ENCODE data around the gene RXRA.

Gene RXRA

DNA sequence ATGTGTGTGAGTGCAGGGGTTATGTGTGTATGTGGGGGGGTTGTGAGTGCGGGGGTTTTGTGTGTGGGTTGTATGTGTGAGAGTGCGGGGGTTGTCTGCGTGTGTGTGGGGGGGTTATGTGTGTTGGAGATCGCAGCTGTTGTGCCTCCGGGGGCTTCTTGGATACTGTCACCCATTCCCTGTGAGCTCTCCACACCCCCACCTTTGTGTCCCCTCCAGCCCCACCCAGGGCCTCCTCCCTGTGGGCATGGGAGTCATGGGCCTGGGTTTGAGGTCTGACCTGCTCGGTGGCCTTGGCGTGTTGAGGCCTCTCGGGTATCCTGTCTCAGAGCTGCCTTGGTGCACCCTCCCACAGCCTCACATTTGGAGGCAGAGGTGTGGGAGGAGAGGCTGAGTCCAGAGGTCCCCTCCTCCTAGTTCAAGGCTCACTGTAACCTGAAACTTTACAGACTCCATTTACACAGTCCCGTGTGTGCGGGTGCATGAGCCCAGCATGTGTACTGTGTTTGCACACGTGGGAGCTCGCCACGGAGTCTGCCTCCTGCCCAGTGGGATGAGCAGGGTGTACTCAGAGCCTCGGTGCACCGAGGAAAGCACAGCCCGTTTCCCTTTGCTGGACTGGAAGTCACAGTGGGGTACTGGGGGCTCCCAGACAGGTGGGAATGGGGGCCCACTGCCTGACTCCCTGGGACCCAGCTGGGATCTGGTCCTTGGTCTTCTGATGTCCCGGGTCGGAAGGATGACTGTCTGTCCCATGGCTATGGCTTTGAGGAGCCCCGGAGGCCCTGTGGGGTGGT, 43.4 kb downstream of the RXRA start:
- DNase-seq, result no peak

DNA sequence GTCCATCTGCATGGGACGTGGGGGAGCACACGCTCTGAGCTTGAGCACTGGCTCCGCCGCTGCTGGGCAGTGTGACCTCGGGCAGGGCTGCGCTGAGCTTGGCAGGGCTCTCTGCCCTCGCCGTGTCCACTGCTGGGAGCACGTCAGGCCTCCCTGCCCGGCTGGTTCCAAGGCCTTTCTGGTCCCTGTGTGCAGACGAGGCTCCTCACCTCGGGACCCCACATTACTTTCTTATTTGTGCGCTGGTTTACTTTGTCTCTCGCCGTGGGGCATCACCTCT, 43.9 kb downstream of the RXRA start:
- no peak for DNase-seq

DNA sequence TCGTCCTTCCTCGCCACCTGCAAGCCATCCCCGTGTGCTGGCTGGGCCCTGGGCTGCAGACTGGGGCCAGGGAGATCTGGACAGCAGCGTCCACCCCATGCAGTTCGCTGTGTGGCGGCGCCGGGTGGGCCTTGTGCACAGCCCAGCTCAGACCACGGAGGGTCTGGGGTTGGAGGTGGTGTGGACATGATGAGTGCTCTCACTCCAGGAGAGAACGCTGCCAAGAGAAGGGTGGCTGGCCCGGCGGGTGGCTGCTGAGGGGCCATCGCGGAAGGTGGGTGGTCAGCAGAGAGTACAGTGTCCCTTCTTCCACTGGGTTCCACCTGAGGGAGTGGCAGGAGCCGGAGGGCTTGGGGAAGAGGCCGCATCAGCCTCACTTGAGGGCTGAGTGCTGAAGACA, 44.4 kb downstream of the RXRA start:
- no peak for DNase-seq

DNA sequence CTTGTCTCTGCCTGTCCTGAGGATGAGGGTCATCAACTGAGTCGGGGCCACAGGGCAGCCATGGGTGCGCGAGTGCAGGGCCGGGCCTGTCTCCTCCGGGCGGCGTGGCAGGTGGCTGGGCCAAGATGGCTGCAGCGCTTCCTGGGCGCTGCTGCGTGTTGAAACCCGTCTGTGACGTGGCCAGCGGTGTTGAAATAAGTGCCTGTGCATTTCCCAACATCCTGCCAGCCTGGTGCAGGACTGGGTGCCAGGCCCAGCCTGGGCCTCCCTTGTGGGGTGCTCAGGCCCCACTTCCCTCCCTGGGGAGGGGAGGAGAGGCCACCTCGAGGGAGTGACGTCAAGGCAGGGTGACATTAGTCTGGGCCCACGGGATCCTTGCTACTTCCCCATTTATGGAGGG, 45.5 kb downstream of the RXRA start:
- no peak for DNase-seq

DNA sequence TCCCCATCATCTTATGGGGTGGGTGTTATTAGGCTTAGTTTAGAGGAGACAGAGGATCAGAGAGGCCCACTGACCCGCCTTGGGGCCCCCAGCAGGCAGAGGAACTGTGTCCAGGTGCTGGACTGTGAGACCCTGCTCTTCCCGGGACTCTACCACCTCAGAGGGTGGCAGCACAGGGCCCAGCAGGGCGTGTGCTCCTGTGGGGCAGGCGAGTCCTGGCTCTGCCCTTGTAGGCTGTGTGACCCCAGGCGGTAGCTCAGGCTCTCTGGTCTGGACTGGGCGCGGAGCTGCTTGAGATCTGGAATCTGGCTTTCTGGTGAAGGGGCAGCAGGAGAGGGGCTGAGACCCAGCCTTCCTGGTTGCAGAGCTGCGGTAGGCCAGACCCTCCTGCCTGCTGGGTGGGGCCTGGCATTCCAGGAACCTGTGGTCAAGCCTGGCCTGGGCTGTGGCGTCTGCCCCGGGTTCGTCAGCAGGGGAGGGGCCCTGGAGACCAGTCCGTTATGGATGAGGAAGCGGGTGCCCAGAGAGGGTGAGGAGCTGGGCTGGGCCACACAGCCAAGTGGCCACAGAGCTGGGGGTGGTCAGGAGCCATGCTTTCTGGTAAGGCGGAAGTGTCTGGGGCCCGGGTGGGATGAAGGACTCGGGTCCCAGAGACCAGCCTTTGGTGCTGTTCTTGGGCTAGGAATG, 46.5 kb downstream of the RXRA start:
- DNase-seq, result peak; percentile 19

DNA sequence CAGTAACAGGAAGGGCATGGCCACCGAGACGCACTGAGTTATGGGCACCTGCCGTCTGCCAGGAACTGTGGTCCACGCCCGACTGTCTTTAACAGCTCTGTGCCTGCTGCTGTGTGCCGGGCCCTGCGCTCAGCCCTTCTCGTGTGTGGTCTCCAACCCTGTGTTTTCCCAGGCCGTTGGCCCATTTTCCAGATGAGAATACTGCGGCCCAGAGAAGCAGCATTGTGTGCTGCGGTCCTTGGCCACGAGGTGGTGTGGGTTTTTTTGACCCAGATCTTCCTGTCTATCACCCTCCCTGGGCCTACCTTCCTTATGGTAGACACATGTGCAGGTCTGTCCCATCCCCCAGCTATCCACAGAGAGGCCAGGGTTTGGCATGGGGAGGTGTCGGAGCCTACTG, 47.0 kb downstream of the RXRA start:
- DNase-seq, result no peak

DNA sequence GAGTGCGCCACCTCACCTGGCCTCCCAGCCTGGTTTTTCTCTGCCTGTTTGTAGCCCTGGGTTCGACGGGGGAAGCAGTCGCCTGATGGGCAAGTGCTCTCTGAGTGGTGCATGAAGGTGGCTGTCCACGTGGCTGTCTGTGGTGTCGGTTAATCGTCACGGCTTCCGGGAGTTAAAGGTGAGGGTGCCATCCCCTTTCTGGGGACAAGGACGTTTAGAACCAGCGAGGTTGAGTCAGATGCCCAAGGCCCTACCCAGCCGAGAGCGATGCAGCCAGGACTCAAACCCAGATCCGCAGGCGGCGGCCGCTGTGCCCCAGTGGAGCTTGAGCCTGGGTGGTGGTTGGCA, 47.7 kb downstream of the RXRA start:
- no peak for DNase-seq

DNA sequence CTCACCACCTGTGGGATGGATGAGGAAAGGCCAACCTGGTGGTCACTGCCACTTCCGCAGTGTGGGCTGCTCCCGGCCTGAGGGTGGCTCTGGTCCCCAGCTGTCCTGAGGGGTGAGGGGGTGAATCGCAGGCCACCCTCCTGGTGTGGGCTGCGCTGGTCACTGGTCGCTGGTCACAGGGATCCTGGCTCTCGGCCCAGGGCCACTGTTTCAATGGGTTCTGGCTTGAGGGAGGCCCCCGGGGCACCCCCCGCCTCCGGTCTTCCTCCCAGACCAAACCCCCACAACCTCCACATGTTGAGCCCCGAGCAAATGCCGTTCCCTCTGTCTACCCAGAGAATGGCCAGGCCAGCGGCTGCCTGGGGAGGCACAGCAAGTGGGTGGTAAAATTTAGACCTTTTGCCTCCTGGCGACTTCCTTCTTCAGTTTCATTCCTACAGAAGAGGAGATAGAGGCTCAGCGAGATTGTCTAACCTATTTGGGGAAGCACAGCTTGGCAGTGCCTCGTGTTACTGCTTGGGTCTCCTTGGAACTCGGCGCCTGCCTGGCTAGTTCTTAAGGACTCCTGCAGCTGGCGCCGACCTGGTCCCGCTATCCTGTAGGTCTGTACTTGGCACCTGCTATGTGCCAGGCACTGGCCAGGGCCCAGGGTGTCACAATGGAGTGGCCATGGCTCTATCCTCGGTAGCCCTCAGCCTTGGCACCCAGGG, 48.2 kb downstream of the RXRA start:
- no peak for DNase-seq

DNA sequence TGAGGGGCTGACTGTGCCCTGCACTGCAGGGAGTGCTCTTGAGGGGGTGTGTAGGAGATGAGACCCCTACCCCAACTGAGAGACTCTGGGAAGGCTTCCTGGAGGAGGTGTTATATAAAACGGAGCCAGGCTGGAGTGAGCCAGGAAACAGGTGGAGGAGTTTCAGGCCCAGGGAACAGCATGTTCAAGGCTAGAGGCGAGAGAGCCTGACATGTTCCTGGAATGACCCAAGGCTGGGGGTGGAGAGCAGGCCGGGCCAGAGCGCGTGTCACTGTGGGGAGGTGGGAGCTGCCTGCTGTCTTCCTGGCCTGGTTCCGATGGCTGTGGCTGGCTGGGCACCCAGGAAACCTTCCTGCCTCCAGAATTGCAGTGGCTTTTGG, 48.7 kb downstream of the RXRA start:
- no peak for DNase-seq

DNA sequence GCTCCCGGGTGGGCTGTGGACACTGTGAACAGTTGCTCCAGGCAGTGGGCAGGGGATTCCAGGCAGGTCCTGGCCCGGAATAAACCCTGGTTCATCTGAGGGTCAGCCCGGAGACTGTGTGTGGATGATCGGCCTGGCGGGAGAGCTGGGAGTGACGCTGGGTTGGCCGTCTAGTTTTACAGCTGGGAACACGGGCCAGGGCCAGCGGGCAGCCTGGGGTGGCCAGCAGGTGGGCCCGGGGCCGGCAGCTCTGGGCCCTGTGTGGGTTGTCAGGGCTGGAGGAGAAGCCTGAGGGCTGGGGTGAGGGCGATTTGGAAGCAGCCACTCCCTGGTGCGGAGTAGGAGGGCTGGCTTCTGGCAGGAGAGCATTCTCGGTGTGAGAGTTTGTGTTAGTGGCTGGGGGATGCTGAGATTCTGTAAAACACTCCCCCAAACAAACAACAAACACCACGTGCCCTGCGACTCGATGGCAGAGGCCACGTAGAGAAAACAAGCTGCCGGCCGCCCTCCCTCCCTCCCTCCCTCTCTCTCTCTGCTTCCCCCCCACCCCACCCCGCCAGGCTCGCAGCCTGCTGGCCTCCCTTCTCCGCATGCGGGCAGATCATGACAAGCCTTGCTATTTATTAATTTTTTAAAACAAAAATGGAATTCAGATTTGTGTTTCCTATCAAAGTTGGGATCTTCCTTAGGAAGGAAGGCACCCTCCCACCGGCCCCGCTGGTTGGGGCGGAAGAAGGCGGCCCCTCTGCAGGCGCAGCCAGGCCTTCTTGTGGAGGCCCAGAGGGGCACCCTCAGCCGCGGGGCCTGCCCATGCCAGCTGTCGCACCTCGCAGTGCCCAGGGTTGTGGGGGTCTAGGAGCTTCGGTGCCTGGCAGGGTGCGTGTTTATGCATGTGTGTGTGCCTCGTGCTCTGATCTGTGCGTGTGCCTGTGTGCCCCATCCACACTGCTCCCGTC, 49.5 kb downstream of the RXRA start:
- peak; percentile 32 for DNase-seq

DNA sequence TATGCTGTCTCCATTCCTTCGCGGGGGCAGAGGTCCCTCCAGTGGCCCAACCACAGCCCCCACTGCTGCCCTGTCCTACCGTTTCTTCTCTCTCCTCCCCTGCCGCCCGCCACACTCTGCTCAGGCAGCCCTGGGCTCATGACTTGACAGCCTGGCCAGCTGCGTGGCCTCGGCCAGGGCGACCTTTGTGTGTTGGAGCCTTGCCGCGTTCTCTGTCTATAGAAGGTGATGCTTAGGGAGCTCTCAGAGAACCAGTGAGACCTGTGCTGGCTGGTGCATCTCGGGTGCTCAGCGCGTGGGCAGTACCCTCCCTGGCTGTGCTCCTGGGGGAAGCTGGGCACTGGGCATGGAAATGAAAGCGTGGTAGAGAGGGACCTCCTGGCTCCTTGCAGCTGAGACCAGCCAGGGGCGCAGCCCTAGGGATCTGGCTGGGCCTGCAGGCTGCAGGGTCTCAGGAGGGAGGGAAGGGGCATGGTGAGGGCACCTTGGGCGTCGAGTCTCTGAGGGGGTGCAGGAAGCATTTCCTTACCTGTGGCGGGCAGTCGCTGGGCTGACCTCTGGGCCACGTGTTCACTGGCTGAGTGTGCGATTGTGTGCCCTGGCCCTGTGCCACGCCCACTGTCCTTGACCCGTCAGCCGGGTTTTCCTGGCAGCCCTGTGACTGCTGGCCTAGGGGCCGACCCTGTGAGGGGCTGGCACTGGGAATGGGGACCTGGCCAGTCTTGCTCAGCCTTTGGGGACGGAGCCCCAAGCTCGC, 50.3 kb downstream of the RXRA start:
- no peak for DNase-seq

DNA sequence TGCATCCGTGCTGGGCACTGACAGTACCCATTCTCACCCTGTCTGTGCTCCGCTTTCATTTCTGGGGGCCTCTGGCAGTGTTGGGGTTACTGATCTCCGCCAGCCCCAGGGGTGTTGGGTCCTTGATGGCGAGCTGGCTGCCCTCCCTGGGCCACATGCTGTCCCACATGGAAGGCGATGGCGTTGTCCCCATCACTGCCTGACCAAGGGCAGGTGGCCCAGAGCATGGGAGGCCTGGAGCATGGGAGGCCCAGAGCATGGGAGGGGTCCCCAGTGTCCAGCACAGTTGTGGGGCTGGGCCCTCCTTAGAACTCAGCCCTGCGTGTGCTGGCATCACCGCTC, 50.9 kb downstream of the RXRA start:
- no peak for DNase-seq

DNA sequence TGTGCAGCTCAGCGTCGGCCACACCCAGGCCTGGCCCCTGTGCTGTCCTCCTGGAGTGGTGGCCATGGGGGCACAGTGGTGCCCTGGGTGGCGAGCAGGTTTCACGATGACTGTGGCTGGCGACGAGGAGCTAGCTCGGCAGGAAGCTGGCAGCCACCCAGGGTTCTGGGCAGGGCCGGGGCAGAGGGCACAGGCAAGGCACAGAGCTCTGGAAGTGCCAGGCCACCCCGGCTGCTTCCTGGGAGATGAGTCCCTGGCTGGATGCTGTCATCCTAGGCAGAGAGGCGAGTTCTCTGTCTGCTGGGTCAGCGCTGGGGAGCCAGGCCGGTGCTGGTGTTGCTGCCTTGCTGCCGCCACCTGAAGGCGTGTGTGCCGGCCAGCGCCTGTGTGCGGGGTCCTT, 51.7 kb downstream of the RXRA start:
- DNase-seq, result peak; percentile 29

DNA sequence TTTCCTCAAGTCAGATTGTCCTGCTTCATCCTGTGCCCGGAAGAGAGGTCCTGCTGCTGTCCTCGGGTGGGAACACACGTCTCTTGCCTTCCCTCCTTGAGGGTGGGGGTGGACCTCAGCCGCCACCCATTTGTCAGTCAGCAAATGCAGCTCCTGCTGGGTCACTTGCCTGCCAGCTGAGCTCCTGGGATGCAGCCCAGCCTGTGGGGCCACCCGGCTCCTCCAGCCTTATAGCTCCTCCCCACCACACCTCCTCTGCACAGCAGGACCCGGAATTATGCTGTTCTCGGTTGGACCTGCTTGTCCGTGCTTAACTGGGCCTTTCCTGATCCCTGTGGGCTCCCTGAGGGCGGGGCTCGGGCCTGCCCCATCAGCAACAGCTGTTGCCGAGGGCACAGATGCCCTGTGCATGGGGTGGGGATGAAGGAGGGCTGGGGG, 52.7 kb downstream of the RXRA start:
- peak; percentile 74 for DNase-seq

DNA sequence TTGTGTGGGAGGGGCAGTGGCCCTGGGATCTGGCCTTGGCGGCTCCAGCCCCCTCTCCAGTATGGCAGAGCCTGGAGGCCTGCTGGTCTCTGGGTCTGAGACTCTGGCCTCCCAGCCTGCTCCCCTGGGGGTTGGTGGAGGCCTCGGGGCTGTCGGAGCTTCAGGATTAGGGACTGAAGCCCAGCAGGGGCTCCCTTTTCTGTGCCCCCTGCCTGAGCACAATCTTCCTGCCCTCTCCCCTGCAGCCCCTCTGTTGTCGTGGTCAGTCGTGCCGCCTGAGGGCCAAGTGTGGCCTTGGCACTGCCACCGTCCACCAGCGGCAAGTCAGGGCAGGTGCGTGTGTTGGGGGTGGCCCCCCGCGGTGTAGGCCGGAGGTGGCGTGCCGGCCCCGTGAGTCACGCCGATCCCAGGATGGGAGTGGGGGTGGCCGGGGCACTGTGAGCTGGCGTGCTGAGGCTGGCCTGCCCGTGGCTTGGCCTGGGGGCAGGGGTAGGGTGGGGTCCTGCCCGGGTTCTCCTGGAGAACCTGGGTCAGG, 53.6 kb downstream of the RXRA start:
- DNase-seq, result peak; percentile 22

DNA sequence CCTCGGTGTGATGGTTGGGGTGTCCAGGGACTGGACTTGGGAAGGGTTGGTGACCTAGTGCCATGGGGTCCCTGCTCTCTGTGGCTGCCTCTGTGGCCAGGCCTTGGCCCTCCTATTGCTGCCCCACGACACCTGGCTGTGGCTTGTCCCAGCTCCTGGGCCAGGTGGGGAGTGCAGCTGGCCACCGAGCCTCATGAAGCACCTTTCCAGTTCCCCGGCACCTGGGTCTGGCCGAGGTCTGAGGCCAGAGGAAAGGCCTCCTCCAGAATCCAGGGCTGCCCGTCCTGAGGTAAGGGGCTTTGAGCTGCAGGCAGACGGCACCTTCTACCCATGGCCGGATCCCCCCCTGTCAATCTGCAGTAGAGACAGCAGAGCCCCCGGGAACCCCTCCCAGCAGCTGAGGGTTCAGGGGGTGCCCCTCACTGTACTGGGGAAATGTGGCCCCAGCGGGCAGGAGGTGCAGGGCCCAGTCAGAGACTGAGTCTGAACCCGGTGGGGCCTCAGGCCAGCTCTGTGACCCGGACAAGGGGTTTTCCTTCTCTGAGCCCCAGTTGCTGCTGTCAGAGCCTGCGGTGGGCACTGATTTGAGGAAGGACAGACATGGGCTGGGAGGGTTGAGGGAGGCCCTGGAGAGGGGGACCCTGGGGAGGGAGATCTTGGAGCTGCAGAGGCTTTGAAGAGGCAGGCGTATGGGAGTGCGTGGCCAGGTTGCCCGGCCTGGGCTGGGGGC, 54.5 kb downstream of the RXRA start:
- DNase-seq, result no peak

DNA sequence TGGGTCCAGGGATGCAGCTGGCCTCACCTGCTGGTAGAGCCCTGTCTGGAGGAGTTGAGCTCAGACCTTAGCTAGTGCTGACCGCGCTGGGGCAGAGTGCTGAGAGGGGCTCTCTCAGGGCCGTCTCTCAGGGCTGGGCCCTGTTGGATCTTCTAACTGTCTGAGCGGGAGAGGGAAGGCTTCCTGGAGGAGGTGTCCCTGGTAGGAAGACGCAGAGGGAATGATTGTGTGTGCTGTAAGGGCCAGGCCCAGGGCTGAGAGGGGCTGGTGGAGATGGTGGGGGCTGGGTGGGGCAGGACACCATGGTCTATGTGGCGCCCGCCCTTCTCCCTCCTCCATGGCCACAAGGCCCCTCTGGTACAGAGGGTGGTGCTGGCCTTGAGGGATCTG, 55.0 kb downstream of the RXRA start:
- DNase-seq, result no peak

DNA sequence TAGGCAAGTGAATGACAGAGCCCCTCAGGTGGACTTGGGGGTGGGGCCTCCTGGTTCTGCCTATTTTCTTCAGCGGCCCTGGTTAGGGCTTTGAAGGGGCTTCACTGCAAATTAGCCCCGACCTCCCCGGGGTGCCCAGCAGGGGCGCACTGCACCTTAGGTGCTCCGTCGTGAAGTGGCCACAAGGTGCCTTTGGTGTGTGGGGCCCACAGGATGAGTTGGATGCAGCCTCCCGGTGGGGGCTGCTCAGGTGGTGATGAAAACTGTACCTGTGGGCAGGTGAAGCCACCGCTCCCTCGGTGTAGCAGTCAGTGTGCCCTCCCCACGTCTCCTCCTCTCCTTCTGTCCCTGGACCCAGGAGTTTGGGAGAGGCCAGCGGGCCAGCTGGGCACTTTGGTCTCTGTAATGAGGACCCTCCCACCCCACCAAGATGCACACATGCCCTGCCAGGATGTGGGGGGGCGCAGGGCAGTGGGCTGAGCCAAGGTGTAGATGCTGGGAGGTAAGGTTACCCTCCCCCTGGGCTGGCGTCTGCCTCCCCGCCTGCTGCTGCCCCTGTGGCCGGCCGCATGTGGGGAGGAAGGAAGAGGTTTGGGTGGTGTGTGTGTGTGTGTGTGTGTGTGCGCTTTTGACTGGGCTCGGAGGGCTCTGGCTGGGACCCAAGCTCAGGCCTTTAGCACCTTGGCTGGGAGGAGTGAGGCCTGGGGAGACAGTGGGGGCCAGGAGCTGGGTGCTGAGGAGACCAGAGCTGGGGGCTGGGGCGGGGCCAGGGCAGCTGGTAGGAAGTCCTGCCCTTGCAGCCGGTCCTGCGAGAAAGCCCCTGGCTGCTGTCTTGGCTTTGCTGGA, 55.6 kb downstream of the RXRA start:
- no peak for DNase-seq

DNA sequence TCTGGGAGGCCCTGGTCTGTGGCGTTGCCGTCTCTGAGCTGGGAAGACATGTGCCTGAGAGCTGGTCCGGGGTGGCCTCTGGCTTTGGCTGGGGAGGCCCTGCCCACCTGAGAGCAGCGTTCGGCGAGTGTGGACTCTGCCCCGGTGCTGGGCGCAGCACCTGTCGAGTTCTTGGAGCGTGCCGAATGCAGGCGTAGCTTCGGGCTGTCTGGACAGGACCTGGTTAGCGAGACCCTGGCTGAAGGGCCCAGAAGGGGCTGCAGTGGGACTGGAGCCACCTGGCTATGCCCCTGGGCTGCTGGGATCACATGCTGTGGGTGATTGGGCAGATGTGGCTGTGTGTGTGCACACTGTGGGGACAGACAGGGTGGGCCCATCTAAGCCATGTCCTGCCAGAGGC, 56.5 kb downstream of the RXRA start:
- DNase-seq, result no peak

DNA sequence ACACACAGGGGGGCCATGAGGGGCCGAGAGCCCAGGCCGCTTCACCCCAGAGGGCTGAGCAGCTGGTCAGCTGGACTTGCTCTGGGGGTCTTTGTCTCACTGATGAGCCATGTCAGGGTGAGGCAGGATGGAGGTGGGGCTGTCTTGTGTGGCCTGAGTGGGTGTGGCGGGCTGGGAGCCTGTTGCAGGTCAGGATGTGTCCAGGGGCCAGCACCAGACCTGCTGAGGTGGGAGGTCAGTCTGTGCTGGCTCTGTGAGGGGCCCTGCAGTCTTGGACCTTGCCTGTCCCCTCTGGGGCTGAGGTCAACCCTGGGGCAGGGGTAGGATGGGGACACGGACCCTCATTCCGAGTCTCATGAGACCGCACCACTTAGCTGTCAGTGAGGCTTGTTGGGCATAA, 56.9 kb downstream of the RXRA start:
- no peak for DNase-seq
